Measurements from ENCODE around the gene PHETA1. TPM values are rescaled to one million over a fixed set of nuclear protein-coding genes. Genes with fewer than 3 reads are reported as not detected.
"Not testable (repeated sequence)": the region's sequence is repeated elsewhere in the genome, so short reads cannot be mapped to it uniquely, and the experiment has no call there.

Gene PHETA1
- total RNA-seq, 2 donors from 2014 or later: 7.8 to 8.8 TPM

- intact Hi-C loops (cut with DNase I): no loop called here
- ATAC-seq: no peak
- no peak for DNase-seq
Measured at GRCh38 chr12:111387747-111388323, 18.9 kb upstream of the PHETA1 start.

GRCh38 chr12:111386885-111387284, 18.0 kb upstream of the PHETA1 start:
- intact Hi-C loops (cut with DNase I): no loop called here
- DNase-seq (no peak), ATAC-seq (no peak)

GRCh38 chr12:111384596-111384995, 15.7 kb upstream of the PHETA1 start:
- ATAC-seq (no peak), DNase-seq (no peak)
- intact Hi-C loops (cut with DNase I): no loop called here

- intact Hi-C loops (cut with DNase I): no loop called here
- no peak for ATAC-seq
- DNase-seq: no peak
Measured at GRCh38 chr12:111379942-111380554, 11.2 kb upstream of the PHETA1 start.

DNA sequence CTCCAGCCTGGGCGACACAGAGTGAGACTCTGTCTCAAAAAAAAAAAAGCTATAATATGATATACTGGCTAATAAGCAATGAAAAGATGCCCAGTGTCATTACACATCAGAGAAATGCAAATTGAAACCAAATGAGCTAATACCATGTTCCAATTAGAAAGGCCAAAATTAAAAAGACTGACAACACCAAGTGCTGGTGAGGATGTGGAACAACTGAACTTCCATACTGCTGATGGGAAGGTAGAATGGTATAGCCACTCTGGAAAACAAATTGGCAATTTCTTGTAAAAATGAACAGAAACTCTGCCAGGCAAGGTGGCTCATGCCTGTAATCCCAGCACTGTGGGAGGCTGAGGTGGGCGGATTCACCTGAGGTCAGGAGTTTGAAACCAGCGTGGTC, 8.5 kb upstream of the PHETA1 start:
- ATAC-seq (no peak), DNase-seq (no peak)
- intact Hi-C loops (cut with DNase I): no loop called here

DNA sequence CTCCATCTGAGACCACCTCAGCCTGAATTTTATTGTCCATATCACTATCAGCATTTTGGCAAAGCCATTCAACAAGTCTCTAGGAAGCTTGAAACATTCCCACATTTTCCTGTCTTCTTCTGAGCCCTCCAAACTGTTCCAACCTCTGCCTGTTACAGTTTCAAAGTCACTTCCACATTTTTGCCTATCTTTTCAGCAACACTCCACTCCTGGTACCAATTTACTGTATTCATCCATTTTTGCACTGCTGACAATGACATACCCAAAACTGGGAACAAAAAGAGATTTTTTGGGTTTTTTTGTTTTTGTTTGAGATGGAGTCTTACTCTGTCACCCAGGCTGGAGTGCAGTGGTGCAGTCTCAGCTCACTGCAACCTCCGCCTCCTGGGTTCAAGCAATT, 4.3 kb upstream of the PHETA1 start:
- intact Hi-C loops (cut with DNase I); DNase-seq; ATAC-seq: not testable (repeated sequence)

DNA sequence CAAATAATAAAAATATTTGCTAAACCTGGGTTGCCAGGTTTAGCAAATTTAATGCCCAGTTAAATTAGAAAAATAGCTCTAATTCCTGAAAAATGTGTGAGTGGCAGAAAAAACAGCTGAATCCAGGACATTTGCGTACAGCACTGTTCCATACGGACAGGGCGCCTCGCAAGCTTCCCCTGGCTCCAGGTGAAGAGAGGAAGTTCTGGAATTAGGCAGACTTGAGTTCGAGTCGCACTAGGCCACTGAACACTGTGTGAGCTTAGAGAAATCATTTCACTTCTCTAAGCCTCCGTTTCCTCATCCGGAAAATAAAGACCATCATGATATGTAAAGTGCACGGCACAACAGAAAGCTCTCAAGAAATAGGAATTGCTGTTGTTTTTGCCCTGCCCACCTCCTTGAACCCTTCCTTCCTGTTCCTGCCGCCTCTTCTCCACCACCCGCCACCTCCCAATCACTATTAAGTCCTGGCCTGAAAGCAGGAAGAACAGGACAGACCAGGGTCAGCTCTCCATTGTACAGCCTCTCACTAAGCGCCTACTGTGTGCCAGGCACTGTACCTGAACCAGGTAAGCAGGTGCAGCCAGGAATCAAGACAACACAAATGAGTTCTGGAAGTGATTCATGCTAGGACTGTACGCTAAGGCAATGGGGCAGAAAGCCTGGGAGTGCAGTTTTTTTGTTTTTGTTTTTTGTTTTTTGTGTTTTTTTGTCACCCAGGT, 763 bp upstream of the PHETA1 start:
- DNase-seq: no peak
- intact Hi-C loops (cut with DNase I): no loop called here
- no peak for ATAC-seq

GRCh38 chr12:111368291-111368787, 556 bp downstream of the PHETA1 start:
- peak; percentile 19 to 27 for ATAC-seq
- intact Hi-C loops (cut with DNase I): no loop called here
- peak; percentile 42 for DNase-seq

GRCh38 chr12:111367661-111368221, 1.2 kb downstream of the PHETA1 start:
- ATAC-seq (peak in 1 of 2 donors; percentile 11), DNase-seq (no peak)
- intact Hi-C loops (cut with DNase I): no loop called here

GRCh38 chr12:111366583-111366982, 2.3 kb downstream of the PHETA1 start:
- ATAC-seq: no peak
- intact Hi-C loops (cut with DNase I): no loop called here

DNA sequence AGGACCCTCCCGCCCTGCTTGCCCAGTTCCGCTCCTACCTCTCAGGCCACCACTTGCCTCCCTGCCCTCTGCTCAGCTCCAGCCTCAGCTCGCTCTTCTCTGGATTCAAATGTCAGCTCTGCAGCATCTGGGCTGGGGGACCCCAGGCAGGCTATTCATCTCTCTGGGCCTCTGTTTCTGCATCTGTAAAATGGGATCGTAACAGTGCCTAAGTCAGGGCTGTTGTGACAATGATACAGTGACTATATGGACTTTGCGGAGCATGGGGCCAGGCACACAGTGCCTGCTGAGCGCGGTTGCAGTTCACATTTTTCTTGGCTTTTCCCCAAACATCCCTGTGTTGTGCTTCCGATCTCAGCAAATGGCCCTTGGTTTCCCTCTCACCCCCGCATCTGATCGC, 2.8 kb downstream of the PHETA1 start:
- DNase-seq (no peak), ATAC-seq (no peak)
- intact Hi-C loops (cut with DNase I): no loop called here

More at GRCh38 chr12:111366583-111366982, 2.3 kb downstream of the PHETA1 start:
- no peak for DNase-seq

GRCh38 chr12:111363578-111363977, 5.3 kb downstream of the PHETA1 start:
- no peak for ATAC-seq

GRCh38 chr12:111362687-111363475, 6.0 kb downstream of the PHETA1 start:
- no peak for DNase-seq
- intact Hi-C loops (cut with DNase I): no loop called here

More at GRCh38 chr12:111363578-111363977, 5.3 kb downstream of the PHETA1 start:
- no peak for DNase-seq
- intact Hi-C loops (cut with DNase I): no loop called here

DNA sequence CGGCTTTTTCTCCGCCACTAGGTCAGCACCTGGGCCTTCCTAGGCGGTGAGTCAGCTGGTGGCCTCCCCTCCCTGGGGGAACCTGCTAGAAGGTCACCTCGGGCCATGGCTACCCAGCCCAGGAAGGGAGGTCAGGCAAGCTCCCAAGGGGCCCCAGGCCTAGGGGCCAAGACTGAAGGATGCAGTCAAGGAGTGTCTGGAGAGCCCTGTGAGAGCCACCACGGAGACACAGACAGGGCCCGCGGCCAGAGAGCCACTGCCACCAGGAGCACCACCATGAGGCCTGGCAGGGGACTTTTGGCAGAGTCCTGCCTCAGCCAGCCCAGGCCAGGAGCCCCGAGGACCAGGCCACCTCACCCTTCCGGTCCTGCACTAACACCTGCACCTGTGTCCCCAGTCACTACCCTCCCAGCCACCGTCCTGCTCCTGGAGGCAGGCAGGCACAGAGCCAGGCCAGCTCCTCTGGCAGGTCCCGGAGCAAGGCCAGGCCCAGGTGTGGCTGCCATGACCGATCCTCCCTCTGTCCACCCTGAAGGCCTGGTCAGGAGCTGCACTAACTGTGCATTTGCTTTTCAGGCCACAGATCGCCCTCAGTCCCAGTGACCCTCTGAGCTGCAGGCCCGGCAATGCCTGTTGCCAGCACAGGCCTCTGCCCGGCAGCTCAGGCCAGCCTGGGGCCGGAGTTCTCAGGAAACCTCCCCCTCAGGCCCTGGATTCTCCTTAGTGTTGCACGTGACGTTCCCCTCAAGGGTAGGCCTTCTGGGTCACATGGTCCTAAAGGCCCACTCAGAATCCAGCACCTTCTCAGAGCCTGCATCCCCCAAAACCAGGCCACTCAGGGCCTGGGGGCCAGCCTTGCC, 6.9 kb downstream of the PHETA1 start:
- DNase-seq (no peak), ATAC-seq (peak; percentile 3 to 54)
- intact Hi-C loops (cut with DNase I): no loop called here

More at GRCh38 chr12:111362687-111363475, 6.0 kb downstream of the PHETA1 start:
- ATAC-seq: no peak

DNA sequence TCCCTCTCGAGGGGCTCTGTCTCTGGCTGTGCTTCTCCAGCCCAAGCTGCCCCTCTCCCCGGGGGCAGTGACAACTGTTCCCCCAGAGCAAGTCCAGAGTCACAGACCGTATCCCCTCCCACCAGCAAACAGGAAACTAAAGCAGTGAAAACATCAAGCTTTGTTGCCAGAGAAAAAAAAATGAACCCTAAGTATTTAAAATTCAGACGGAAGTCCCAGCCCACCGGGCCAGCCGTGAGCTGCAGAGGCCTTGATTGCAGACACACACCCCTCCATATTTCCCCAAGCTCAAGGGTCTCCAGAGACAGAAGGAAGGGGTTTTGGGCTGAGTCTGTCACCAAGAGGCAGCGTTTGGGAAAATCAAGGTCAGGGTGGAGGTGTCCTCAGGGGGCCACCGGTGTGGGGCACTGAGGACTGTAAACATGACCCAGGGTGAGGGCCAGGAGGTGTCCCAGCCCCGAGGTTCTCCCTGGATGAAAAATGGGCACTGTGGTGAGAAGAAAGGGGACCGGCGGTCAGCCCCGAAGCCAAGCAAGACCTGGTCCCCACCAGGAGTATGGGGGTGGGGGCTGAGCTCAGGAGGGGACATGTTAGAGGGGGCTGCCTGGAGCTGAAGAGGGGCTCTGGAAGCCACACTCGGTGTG, 7.7 kb downstream of the PHETA1 start:
- intact Hi-C loops (cut with DNase I): no loop called here
- DNase-seq (no peak), ATAC-seq (no peak)

GRCh38 chr12:111360325-111360930, 8.5 kb downstream of the PHETA1 start:
- DNase-seq (no peak), ATAC-seq (no peak)
- intact Hi-C loops (cut with DNase I): no loop called here

DNA sequence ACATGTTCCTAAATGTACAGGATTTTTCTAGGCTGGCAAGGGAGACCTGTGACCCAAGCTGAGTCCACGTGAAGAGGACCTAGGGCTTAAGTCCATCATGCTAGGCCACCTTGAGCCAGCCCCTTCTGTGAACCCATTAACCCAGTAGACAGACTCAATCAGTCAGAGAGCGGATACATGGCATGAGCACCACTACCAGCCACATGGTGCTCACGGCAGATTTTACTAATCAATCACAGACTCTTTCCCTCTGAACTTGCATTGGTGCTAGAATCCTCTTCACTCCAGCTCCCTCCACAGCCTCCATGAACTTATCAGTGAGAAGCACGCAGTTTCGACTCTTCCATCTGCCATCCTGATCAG, 9.0 kb downstream of the PHETA1 start:
- intact Hi-C loops (cut with DNase I): no loop called here
- ATAC-seq: no peak

More for the DNA sequence above, 9.0 kb downstream of the PHETA1 start:
- DNase-seq: no peak
